BJ (cell line): ENCODE measurements around the gene ARPC5. TPM values are rescaled to one million over a fixed set of nuclear protein-coding genes. Genes with fewer than 3 reads are reported as not detected.

Experiments
- CTCF ChIA-PET: fragments of 350-600 bp; formaldehyde crosslinking; extraction: SDS; loops from one replicate; lab custom pipeline; 2021; ENCODE audit warnings: antibody characterized with exemption, inconsistent platforms; lab: Yijun Ruan, JAX
- POLR2A ChIA-PET: fragments of 300-600 bp; sonication (Branson Sonifier 250); formaldehyde crosslinking; extraction: SDS; loops from one replicate; lab custom pipeline; 2021; ENCODE audit warnings: antibody characterized with exemption; lab: Charles Lee
- DNase-seq: peaks from one replicate; pipeline ENCODE4 v3.0.0-alpha.2; 2011; ENCODE audit warnings: low read depth
- H3K27me3 ChIP-seq: 2 replicates; pipeline ENCODE4 v1.6.0; 2011; ENCODE audit warnings: low read length; ENCODE audit not compliant: control insufficient read depth, insufficient read depth
- H3K36me3 ChIP-seq: 2 replicates; pipeline ENCODE4 v1.5.1; 2011; ENCODE audit warnings: low read length; ENCODE audit not compliant: control insufficient read depth, insufficient read depth
- H3K4me3 ChIP-seq: 2 replicates; pipeline ENCODE4 v1.5.1; 2011; ENCODE audit warnings: low read depth, mild to moderate bottlenecking, control low read depth, low read length
- polyA plus RNA-seq: library from polyadenylated mRNA; depleted of rRNA; stranded (reverse); fragments of >200 nt; gene quantifications from 2 replicates; pipeline ENCODE4 v1.2.3, GENCODE V29; 2011
- TF ChIP-seq, protein P1 (sequence below): IDR thresholded peaks from 2 replicates; pipeline ENCODE4 v1.5.1; 2011; ENCODE audit warnings: low read depth, mild to moderate bottlenecking, control low read depth, inconsistent platforms, low read length, moderate library complexity; ENCODE audit not compliant: insufficient read depth

Gene ARPC5
- polyA plus RNA-seq, 1 experiment, result 176 TPM

DNA sequence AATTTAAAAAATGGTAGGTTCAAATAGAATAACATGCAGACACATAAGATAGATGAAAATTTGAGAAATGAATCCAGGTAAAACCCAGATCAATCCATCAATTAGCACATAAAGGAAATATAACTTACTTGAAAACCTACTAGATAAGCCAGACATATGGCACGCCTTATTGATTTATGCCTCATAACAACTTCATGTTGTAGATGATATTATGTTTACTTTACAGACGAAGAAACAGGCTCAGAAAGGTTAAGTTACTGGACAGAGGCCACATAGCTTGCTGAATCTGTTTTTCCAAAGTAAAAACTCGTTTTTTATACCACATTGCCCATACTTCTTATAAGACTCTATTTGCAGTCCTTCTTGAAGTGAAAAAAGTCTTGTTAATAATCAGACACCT lies 23.2 kb downstream of the ARPC5 start:
- no peaks in the 10 kb centered on the region for H3K27me3 ChIP-seq
- DNase-seq, result no peak
- TF ChIP-seq, protein P1, sequence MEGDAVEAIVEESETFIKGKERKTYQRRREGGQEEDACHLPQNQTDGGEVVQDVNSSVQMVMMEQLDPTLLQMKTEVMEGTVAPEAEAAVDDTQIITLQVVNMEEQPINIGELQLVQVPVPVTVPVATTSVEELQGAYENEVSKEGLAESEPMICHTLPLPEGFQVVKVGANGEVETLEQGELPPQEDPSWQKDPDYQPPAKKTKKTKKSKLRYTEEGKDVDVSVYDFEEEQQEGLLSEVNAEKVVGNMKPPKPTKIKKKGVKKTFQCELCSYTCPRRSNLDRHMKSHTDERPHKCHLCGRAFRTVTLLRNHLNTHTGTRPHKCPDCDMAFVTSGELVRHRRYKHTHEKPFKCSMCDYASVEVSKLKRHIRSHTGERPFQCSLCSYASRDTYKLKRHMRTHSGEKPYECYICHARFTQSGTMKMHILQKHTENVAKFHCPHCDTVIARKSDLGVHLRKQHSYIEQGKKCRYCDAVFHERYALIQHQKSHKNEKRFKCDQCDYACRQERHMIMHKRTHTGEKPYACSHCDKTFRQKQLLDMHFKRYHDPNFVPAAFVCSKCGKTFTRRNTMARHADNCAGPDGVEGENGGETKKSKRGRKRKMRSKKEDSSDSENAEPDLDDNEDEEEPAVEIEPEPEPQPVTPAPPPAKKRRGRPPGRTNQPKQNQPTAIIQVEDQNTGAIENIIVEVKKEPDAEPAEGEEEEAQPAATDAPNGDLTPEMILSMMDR, result no peak
- H3K4me3 ChIP-seq, result no peak overlapping the region
- POLR2A ChIA-PET, result no interaction called here
- no peaks in the 10 kb centered on the region for H3K36me3 ChIP-seq
- CTCF ChIA-PET, result interaction anchor here (0.9 kb wide), 1 partner anchor 20 kb away, joined by 3 read pairs; no protein-coding TSS in a partner anchor

DNA sequence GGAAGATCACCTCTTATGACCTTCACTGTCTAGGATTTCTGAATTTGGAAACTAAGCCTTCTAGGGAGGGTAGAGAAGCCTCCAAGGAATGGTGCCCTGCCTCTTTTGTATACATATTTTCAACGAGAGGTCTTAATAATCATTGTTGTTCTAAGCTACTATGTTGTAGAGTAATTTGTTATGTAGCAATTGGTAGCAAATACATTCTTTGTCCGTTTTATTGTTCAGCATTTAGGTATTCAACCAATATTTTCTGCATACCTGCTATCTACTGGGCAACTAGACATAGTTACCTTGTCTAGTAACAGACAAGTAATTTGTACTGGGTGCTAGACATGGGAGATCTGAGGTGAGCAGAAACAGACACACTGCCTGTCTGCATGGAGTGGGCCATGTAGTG lies 24.6 kb downstream of the ARPC5 start:
- ChIA-PET CTCF (interaction anchor here (0.6 kb wide), 1 partner anchor 13 kb away, joined by 3 read pairs; no protein-coding TSS in a partner anchor), POLR2A (no interaction called here)
- Histone ChIP-seq H3K27me3 (no peaks in the 10 kb centered on the region), H3K4me3 (no peak overlapping the region), H3K36me3 (no peaks in the 10 kb centered on the region)
- no peak for DNase-seq
- TF ChIP-seq, protein P1, result no peak

DNA sequence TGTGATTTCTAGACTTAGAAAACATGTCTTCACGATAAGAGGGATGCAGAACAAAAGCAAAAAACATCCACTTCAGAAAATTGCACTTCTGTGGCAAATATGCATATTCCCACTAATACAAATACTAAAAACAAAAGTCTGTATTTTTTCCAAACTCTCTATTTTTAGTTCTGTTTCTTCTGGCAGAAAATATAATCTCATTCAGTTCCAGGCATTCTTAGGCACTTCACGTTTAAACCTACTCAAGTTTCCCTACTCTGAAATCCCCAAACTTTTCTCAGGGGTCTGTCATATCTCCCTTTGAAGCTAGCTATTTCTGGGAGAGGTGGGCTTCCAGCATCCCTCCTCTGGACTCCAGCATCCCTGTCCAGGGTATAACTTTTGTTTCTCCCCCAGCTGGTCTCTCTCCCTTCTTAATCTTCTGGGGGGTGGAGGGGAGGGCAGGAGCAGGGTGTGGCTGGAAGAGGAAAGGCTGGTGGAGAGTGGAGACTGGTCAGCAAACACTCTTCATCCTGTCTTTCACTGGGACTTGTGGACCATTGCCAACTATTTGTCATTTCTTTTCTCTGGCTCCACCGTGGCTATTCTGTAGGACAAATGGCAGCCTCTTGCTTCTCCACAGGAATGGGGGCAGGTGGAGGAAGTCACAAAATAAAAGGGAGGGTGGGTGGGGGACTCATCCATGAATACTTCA lies 25.7 kb downstream of the ARPC5 start:
- CTCF ChIA-PET, result interaction anchor here (0.7 to 3.4 kb wide), 7 partner anchors 9 to 538 kb away, joined by 3 to 10 read pairs (median 4); no protein-coding TSS in a partner anchor
- Histone ChIP-seq H3K36me3 (no peaks in the 10 kb centered on the region), H3K4me3 (no peak overlapping the region), H3K27me3 (no peaks in the 10 kb centered on the region)
- POLR2A ChIA-PET, result no interaction called here
- DNase-seq, result no peak
- TF ChIP-seq, protein P1, result no peak

DNA sequence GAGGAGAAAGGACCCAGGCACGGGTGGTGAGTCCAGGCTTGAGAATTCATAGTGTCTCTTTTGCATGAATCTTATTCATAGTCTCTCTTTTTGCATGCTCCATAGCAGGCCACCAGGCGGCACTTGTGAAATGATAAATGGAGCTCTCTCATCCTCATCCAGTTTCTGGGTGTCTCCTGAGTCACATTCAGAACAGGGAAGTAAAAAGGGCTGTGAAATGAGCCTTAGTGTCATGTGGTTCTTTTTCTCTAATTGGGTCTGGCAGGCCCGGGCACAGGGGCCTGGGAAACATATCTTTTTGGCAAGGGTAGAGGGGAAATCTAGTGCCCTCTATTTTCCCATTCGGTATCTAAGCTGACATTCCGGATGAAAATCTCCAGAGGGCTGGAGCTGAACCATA lies 26.3 kb downstream of the ARPC5 start:
- DNase-seq, result no peak
- CTCF ChIA-PET, result interaction anchor here (0.7 to 3.4 kb wide), 8 partner anchors 9 to 538 kb away, joined by 3 to 10 read pairs (median 4); no protein-coding TSS in a partner anchor
- TF ChIP-seq, protein P1, result peak; percentile 66
- Histone ChIP-seq H3K36me3 (no peaks in the 10 kb centered on the region), H3K4me3 (no peak overlapping the region), H3K27me3 (no peaks in the 10 kb centered on the region)
- POLR2A ChIA-PET, result no interaction called here

DNA sequence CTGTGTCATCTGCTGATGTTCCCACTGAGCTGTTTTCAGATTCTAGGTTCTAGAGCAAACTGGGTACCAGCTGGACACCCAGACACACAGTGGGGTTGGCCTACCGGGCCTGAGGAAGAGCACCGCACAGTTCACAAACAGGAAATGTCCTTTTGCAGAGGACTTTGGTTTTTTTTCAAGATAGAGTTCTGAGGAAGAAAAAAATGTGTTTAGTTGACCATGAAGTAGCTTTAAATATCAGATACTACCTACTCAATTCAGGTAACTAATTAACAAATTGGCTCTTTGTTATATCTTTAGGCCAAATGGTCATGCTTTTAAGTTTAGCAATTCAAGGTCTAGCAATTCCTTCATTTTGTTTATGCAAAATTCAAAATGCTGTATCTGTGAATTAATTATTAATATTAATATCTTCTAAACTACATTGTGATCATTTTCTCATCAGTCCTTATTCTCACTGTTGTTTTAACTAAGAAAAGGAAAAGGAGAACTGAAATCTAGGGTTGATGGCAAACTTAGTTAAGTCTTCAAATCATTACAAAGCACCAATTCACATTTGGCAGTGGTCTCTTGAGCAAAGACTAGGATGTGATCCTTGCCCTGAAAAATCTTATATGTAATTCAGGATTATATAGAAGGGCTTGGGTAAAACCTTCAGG lies 28.1 kb downstream of the ARPC5 start:
- no peak for DNase-seq
- TF ChIP-seq, protein P1, result no peak
- ChIA-PET POLR2A (no interaction called here), CTCF (interaction anchor here (3.4 kb wide), 1 partner anchor 78 kb away, joined by 10 read pairs; no protein-coding TSS in a partner anchor)
- Histone ChIP-seq H3K27me3 (no peaks in the 10 kb centered on the region), H3K36me3 (no peaks in the 10 kb centered on the region), H3K4me3 (no peak overlapping the region)
